Brain microvascular endothelial cell (primary cell): ENCODE measurements around the gene LRP5.
"Not testable (repeated sequence)": the region's sequence is repeated elsewhere in the genome, so short reads cannot be mapped to it uniquely, and the experiment has no call there.

ENCODE experiments used
- DNase-seq: peaks from one replicate; pipeline ENCODE4 v3.0.0-alpha.2; 2020
- H3K27ac ChIP-seq: fragments of 250-450 bp; sonication (Bioruptor Pico); 2 replicates; pipeline ENCODE4 v1.5.1; 2020; ENCODE audit warnings: mild to moderate bottlenecking, moderate library complexity
- H3K27me3 ChIP-seq: fragments of 250-450 bp; sonication (Bioruptor Pico); replicated peaks from 2 replicates; pipeline ENCODE4 v1.5.1; 2020; ENCODE audit warnings: mild to moderate bottlenecking
- H3K36me3 ChIP-seq: fragments of 250-450 bp; sonication (Bioruptor Pico); replicated peaks from 2 replicates; pipeline ENCODE4 v1.5.1; 2020; ENCODE audit warnings: mild to moderate bottlenecking
- H3K4me3 ChIP-seq: 2 replicates; pipeline ENCODE4 v1.5.1; 2011; ENCODE audit warnings: low read depth, mild to moderate bottlenecking, control low read depth, low read length, moderate library complexity
- in situ Hi-C: cut with HindIII; loops from 2 replicates; pipeline ENCODE4 v1.10.0; 2017; ENCODE audit warnings: low sequenced_read_pairs, low pct_ligation_motif_present
- TF ChIP-seq, protein P1 (sequence below): IDR thresholded peaks from 2 replicates; pipeline ENCODE4 v1.5.1; 2011; ENCODE audit warnings: low read depth, mild to moderate bottlenecking, moderate library complexity, low read length, control low read depth, inconsistent platforms; ENCODE audit errors: missing control alignments

LRP5 gene

DNA sequence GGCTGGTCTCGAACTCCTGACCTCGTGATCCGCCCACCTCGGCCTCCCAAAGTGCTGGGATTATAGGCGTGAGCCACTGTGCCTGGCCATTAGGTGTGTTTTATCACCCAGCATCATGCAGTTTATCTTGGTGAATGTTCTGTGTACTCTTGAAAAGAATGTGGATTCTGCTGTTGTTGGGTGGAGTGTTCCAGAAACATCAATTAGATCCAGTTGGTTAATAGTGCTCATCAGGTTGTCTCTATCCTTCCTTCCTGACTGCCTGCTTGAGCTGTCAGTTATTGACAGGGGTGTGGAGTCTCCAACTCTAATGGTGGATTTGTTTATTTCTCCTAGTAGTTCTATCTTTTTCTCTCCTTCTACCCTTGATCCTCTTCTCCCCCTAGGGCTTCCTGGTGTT is 118.0 kb downstream of the LRP5 start:
- in situ Hi-C loops = no loop called here
- Histone ChIP-seq H3K4me3 (no peak overlapping the region), H3K27ac (no peak overlapping the region), H3K36me3 (peaks cover 40% of the 10 kb centered on the region), H3K27me3 (no peaks in the 10 kb centered on the region)
- TF ChIP-seq, protein P1, sequence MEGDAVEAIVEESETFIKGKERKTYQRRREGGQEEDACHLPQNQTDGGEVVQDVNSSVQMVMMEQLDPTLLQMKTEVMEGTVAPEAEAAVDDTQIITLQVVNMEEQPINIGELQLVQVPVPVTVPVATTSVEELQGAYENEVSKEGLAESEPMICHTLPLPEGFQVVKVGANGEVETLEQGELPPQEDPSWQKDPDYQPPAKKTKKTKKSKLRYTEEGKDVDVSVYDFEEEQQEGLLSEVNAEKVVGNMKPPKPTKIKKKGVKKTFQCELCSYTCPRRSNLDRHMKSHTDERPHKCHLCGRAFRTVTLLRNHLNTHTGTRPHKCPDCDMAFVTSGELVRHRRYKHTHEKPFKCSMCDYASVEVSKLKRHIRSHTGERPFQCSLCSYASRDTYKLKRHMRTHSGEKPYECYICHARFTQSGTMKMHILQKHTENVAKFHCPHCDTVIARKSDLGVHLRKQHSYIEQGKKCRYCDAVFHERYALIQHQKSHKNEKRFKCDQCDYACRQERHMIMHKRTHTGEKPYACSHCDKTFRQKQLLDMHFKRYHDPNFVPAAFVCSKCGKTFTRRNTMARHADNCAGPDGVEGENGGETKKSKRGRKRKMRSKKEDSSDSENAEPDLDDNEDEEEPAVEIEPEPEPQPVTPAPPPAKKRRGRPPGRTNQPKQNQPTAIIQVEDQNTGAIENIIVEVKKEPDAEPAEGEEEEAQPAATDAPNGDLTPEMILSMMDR = no peak
- DNase-seq = no peak

GRCh38 chr11:68430801-68431200 is 118.4 kb downstream of the LRP5 start:
- TF ChIP-seq, protein P1 = no peak
- Histone ChIP-seq H3K27me3 (no peaks in the 10 kb centered on the region), H3K4me3 (no peak overlapping the region), H3K36me3 (peaks cover 43% of the 10 kb centered on the region), H3K27ac (no peak overlapping the region)
- DNase-seq = no peak
- in situ Hi-C loops = no loop called here

DNA sequence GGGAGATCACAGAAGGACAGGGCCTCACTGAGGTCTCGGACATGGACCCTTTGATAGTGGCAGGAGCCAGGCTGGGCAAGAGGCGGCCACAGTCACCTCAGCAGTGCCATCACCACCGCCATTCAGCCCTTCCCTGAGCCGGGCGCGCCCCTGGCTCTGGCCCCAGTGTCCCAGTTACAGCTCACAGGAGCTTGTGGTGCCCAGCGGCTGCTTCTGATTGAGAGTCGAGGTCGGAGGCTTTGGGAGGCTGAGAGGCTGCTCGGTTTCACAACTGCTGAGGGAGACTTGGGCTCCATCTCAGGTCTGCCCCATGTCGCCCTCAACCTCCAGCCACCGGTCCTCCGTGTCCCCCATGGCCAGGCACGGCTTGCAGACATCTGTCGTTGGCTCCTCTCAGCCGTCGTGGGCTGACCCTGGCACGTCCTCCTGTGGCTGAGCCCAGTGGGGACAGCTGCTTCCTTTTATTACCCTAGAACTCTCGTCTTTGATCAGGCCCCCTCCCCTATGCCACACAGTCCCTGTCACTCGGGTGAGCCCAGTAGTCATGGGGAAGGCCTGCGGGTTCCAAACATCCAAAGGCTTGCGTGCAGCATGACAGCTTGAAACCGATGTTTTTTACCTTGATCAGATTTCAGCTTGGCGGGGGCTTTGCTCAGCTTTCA is 119.7 kb downstream of the LRP5 start:
- DNase-seq = no peak
- Histone ChIP-seq H3K4me3 (no peak overlapping the region), H3K27ac (no peak overlapping the region), H3K36me3 (peaks cover 35% of the 10 kb centered on the region), H3K27me3 (no peaks in the 10 kb centered on the region)
- TF ChIP-seq, protein P1 = no peak
- in situ Hi-C loops = no loop called here

DNA sequence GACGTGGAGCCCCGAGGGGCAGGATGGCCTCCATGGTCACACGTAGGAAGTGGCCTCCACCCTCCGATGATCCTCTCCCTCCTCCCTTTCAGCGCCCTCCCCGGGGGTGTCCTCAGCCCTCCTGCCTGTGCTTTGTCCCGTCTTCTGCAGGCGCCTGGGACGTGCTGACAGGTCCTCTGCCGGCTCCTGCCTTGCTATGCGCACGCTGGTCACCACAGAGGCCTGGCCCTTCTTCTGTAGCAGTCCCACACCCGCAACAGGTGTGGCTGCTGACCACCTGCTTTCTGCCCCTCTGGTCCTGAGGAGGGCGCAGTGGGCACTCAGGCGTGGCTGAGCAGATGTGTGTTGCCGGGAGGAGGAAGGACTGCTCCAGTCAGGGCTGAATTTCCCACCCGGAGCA is 120.5 kb downstream of the LRP5 start:
- Histone ChIP-seq H3K27ac (no peak overlapping the region), H3K4me3 (no peak overlapping the region), H3K27me3 (no peaks in the 10 kb centered on the region), H3K36me3 (peaks cover 33% of the 10 kb centered on the region)
- in situ Hi-C loops = no loop called here
- DNase-seq = no peak
- TF ChIP-seq, protein P1 = no peak

- Histone ChIP-seq H3K36me3 (peaks cover 35% of the 10 kb centered on the region), H3K27ac (no peak overlapping the region), H3K4me3 (no peak overlapping the region), H3K27me3 (no peaks in the 10 kb centered on the region)
- in situ Hi-C loops = no loop called here
- DNase-seq = no peak
- TF ChIP-seq, protein P1 = no peak
Measured at GRCh38 chr11:68433541-68433940, 121.2 kb downstream of the LRP5 start.

- H3K27ac ChIP-seq, DNase-seq, H3K27me3 ChIP-seq, in situ Hi-C loops, H3K4me3 ChIP-seq: not testable (repeated sequence)
- peaks cover 36% of the 10 kb centered on the region for H3K36me3 ChIP-seq
Measured at GRCh38 chr11:68434159-68434558, 121.8 kb downstream of the LRP5 start.
